AG09309 (cell line): Measurements from ENCODE around the gene LGALS3.

Experiments
- DNase-seq: peaks from one replicate; pipeline ENCODE4 v3.0.0-alpha.2; 2010; ENCODE audit warnings: low read depth
- H3K4me3 ChIP-seq: 2 replicates; pipeline ENCODE4 v1.5.1; 2011; ENCODE audit warnings: mild to moderate bottlenecking, low read depth, low read length, moderate library complexity; ENCODE audit not compliant: control insufficient read depth
- TF ChIP-seq, protein P1 (sequence below): IDR thresholded peaks from 2 replicates; pipeline ENCODE4 v1.5.1; 2011; ENCODE audit warnings: mild to moderate bottlenecking, low read depth, low read length, inconsistent platforms; ENCODE audit not compliant: insufficient read depth, control insufficient read depth; ENCODE audit errors: missing control alignments

LGALS3 gene

DNA sequence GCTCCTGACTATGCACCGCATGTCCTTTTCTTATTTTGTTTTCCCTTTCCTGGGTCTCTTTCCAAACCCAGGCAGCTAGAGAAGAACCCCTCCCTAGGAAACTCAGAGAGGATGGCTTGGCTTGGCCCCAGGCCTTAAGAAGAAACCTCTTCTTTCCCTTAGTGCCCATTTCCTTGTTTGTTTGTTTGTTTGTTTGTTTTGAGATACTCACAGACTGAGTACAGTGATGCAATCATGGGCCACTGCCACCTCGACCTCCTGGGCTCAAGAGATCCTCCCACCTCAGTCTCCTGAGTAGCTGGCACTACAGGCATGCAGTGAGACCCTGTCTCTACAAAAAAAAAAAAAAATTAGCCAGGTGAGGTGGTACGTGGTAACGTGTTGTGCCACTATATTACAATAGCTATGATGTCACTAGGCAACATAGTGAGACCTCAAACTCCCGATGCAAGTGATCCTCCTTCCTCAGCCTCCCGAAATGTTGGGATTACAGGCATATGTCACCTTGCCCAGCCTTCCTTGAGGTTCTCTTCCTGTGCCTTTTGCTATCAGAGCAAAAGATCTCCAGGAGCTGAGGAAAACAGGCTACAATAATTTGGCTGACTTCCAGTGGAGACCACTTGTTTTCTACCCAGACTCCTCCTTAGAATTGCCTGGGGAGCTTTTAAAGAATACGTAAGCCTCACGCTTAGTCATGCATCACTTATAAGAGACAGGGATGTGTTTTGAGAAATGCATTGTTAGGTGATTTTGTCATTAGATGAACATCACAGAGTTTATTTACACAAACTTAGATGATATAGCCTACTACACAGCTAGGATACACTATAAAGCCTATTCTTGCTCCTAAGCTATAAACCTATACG is 34.5 kb upstream of the LGALS3 start:
- TF ChIP-seq, protein P1, sequence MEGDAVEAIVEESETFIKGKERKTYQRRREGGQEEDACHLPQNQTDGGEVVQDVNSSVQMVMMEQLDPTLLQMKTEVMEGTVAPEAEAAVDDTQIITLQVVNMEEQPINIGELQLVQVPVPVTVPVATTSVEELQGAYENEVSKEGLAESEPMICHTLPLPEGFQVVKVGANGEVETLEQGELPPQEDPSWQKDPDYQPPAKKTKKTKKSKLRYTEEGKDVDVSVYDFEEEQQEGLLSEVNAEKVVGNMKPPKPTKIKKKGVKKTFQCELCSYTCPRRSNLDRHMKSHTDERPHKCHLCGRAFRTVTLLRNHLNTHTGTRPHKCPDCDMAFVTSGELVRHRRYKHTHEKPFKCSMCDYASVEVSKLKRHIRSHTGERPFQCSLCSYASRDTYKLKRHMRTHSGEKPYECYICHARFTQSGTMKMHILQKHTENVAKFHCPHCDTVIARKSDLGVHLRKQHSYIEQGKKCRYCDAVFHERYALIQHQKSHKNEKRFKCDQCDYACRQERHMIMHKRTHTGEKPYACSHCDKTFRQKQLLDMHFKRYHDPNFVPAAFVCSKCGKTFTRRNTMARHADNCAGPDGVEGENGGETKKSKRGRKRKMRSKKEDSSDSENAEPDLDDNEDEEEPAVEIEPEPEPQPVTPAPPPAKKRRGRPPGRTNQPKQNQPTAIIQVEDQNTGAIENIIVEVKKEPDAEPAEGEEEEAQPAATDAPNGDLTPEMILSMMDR, result no peak
- DNase-seq, result no peak
- H3K4me3 ChIP-seq, result no peak overlapping the region

DNA sequence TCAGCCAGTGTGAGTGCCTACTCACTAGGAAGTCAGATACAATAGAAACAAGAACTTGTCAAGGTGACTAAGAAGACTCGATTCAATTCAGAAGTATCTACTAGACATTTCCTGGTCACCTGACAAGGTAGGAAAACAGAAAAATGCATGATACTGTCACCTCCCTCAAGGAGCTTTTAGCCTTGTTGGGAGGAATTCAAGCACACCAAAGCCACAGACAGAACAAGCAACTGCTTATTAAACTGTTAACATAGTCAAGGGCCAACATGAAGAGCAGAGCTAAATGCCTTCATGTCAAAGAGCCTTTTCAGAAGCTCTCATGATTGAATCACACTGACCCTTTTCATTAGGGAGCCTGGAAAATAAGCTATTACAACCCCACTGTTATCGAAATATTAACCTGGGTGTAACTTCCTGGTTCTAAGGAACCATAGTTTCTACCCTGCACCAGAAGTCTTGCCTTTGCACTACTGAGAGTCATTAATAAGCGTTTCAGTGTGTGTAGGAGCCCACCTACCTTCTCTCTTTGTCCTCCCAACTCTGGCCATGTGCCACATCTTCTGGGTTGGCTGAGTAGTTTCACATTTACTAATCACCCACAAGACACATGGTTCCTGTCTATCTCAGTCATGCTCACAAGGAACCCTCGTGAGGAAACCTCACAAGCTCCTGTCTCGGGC is 31.0 kb upstream of the LGALS3 start:
- H3K4me3 ChIP-seq, result no peak overlapping the region
- TF ChIP-seq, protein P1, result no peak
- DNase-seq, result no peak

DNA sequence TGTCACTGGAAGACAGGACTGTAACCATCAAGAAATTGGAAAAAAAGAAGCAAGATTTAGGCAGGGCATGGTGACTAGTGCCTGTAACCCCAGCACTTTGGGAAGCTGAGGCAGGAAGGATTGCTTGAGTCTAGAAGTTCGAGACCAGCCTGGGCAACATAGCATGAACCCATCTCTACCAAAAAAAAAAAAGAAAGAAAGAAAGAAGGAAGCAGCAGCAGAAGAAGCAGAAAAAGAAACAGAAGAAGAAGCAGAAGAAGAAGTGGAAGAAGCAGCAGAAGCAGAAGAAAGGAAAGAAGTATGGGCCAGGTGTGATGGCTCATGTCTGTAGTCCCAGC is 30.5 kb upstream of the LGALS3 start:
- no peak overlapping the region for H3K4me3 ChIP-seq
- TF ChIP-seq, protein P1, result no peak
- no peak for DNase-seq

DNA sequence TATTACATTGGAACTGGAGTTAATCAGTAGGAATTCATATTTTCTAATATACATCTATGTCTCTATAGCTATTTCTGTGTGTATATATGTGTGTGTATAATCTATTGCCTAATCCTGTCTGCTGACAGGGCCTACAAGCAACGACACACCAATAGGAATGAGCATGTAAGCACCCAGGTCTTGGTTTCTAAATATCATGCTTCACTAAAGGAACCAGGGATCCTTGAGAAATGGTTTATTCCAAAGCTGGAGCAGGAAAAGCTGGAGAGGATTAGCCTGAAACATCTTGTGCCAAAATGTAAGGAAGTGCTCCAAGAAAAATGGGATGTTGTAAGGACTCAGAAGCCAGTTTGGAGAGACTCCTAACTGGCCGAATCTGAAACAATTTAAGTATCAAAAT is 29.3 kb upstream of the LGALS3 start:
- TF ChIP-seq, protein P1, result no peak
- no peak for DNase-seq

DNA sequence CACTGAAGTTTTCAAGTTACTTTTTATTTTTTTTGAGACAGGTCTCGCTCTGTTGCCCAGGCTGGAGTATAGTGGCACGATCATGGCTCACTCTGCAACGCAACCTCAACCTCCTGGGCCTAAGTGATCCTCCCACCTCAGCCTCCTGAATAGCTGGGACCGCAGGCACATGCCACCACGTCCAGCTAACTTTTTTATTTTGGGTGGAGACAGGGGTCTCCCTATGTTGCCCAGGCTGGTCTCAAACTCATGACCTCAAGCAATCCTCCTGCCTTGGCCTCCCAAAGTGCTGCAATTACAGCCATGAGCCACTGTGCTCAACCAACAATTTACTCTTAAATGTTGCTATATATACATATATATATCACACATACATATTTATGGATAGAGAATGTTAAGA is 27.4 kb upstream of the LGALS3 start:
- no peak overlapping the region for H3K4me3 ChIP-seq
- DNase-seq, result no peak
- TF ChIP-seq, protein P1, result no peak

More for the DNA sequence above, 29.3 kb upstream of the LGALS3 start:
- H3K4me3 ChIP-seq, result no peak overlapping the region

DNA sequence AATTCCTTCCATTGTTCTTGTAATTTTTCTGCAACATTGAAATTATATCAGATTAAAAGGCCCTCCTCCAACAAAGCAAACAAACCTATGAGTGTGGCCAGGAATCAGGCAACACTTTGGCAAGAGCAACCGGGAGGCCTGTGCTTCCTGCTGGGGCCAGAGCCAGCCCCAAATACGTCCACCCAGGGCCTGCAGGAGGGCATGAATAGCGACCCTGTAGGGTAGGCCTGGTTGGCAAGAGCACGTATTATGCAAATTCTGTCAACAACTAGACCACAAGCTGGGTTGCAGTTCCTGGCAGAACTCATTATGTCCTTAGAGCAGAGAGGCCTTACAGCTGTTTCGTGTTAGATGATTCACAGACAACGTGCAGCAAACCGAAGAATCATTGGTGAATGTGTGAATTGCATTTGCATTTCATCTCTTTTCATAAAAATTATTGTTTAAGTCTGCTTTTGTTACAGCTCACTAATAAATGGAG is 26.9 kb upstream of the LGALS3 start:
- no peak overlapping the region for H3K4me3 ChIP-seq
- TF ChIP-seq, protein P1, result no peak
- peak; percentile 100 for DNase-seq
